SK-N-SH (cell line): Measurements from ENCODE around the gene KRTAP12-4. TPM values are rescaled to one million over a fixed set of nuclear protein-coding genes. Genes with fewer than 3 reads are reported as not detected.

Experiments
- CTCF ChIA-PET: fragments of 300-600, 350-600 bp; formaldehyde crosslinking; extraction: SDS; loops from one replicate; lab custom pipeline; 2021; lab: Yijun Ruan, JAX
- POLR2A ChIA-PET: fragments of 350-600 bp; sonication (Branson Sonifier 250); formaldehyde crosslinking; extraction: SDS; loops from one replicate; lab custom pipeline; 2020; ENCODE audit warnings: antibody characterized with exemption, inconsistent platforms; lab: Yijun Ruan, JAX
- DNase-seq: peaks from one replicate; pipeline ENCODE4 v3.0.0; 2012
- H2AFZ ChIP-seq: fragments of 200-600 bp; sonication (generic); 2 replicates; pipeline ENCODE4 v1.8.1; 2016; ENCODE audit warnings: antibody characterized with exemption, mild to moderate bottlenecking, low read depth
- H3F3A ChIP-seq: fragments of 200-600 bp; sonication (generic); replicated peaks from 2 replicates; pipeline ENCODE3; 2016; ENCODE audit warnings: antibody characterized with exemption, mild to moderate bottlenecking; ENCODE audit not compliant: insufficient read depth
- H3K27ac ChIP-seq, 2 experiments: fragments of 200-500 bp in 1 of 2; fragments of 200-600 bp in 1 of 2; sonication (Bioruptor generic) in 1 of 2; sonication (generic), shearing (Covaris generic) in 1 of 2; 2 replicates each; pipeline versions ENCODE4 v1.5.1 to v1.6.1; 2014 to 2016; ENCODE audit warnings: low read depth in 2 of 2, inconsistent platforms in 1 of 2, low read length in 1 of 2, mild to moderate bottlenecking in 1 of 2, mixed read lengths in 1 of 2
- H3K27me3 ChIP-seq: fragments of 200-600 bp; sonication (generic), shearing (Covaris generic); 2 replicates; pipeline ENCODE4 v1.6.1; 2016; ENCODE audit warnings: mixed run types; ENCODE audit not compliant: insufficient read depth
- H3K36me3 ChIP-seq, 2 experiments: fragments of 200-500 bp in 1 of 2; fragments of 200-600 bp in 1 of 2; sonication (Bioruptor generic) in 1 of 2; sonication (generic) in 1 of 2; replicated peaks in 1 of 2; 2 replicates each; pipeline versions ENCODE3 to v1.5.1; 2014 to 2016; ENCODE audit warnings: low read length in 1 of 2, mild to moderate bottlenecking in 1 of 2; ENCODE audit not compliant: insufficient read depth in 2 of 2, control insufficient read depth in 1 of 2
- H3K4me1 ChIP-seq, 2 experiments: fragments of 200-500 bp in 1 of 2; fragments of 200-600 bp in 1 of 2; sonication (Bioruptor generic) in 1 of 2; sonication (generic), shearing (Covaris generic) in 1 of 2; 2 replicates each; pipeline versions ENCODE4 v1.5.1 to v1.6.1; 2014 to 2016; ENCODE audit warnings: low read depth in 1 of 2, low read length in 1 of 2, mixed run types in 1 of 2; ENCODE audit not compliant: insufficient read depth in 2 of 2, control insufficient read depth in 1 of 2
- H3K4me2 ChIP-seq: fragments of 200-600 bp; sonication (generic), shearing (Covaris generic); 2 replicates; pipeline ENCODE4 v1.6.1; 2017; ENCODE audit warnings: mixed run types
- H3K4me3 ChIP-seq, 2 experiments: fragments of 200-500 bp in 1 of 2; fragments of 200-600 bp in 1 of 2; sonication (Bioruptor generic) in 1 of 2; sonication (generic), shearing (Covaris generic) in 1 of 2; 2 replicates each; pipeline versions ENCODE4 v1.5.1 to v1.8.1; 2014 to 2016; ENCODE audit warnings: low read depth in 2 of 2, inconsistent platforms in 1 of 2, low read length in 1 of 2, mild to moderate bottlenecking in 1 of 2, mixed read lengths in 1 of 2, moderate library complexity in 1 of 2
- H3K79me2 ChIP-seq: fragments of 200-600 bp; sonication (generic); 2 replicates; pipeline ENCODE4 v1.8.1; 2017; ENCODE audit warnings: mild to moderate bottlenecking; ENCODE audit not compliant: insufficient read depth
- H3K9ac ChIP-seq: fragments of 200-600 bp; sonication (generic); 2 replicates; pipeline ENCODE4 v1.6.1; 2017; ENCODE audit warnings: mixed run types
- H3K9me2 ChIP-seq: fragments of 200-600 bp; sonication (generic); 2 replicates; pipeline ENCODE4 v1.6.1; 2017; ENCODE audit warnings: mixed run types
- H3K9me3 ChIP-seq: fragments of 200-600 bp; sonication (generic); 2 replicates; pipeline ENCODE4 v1.6.1; 2017; ENCODE audit warnings: mixed run types, mild to moderate bottlenecking, moderate library complexity
- H4K20me1 ChIP-seq: fragments of 200-600 bp; sonication (generic); 2 replicates; pipeline ENCODE4 v1.6.1; 2017; ENCODE audit warnings: mild to moderate bottlenecking, mixed run types; ENCODE audit not compliant: insufficient read depth
- CHD2 ChIP-seq: fragments of 150-350 bp; IDR thresholded peaks from 2 replicates; pipeline ENCODE4 v1.6.1; 2018; ENCODE audit warnings: low read length; ENCODE audit not compliant: partially characterized antibody
- CTCF ChIP-seq: fragments of 200-600 bp; sonication (generic); IDR thresholded peaks from 2 replicates; pipeline ENCODE4 v1.6.1; 2017; ENCODE audit warnings: antibody characterized with exemption, mild to moderate bottlenecking, moderate library complexity
- EP300 ChIP-seq, 2 experiments: IDR thresholded peaks; 2 replicates each; pipeline versions ENCODE4 v1.4.0 to v1.6.1; 2012; ENCODE audit warnings: borderline replicate concordance in 1 of 2, low read depth in 1 of 2, low read length in 1 of 2
- EZH2phosphoT487 ChIP-seq: fragments of 200-600 bp; sonication (generic); IDR thresholded peaks from 2 replicates; pipeline ENCODE4 v1.6.1; 2017; ENCODE audit warnings: low read depth, mixed run types, mild to moderate bottlenecking, antibody characterized with exemption, moderate library complexity, borderline replicate concordance
- FOXM1 ChIP-seq: IDR thresholded peaks from 2 replicates; pipeline ENCODE4 v1.4.0; 2012; ENCODE audit warnings: low read depth, mild to moderate bottlenecking
- GABPA ChIP-seq: IDR thresholded peaks from 2 replicates; pipeline ENCODE4 v1.4.0; 2012; ENCODE audit warnings: low read depth, mild to moderate bottlenecking
- GATA2 ChIP-seq: sonication (generic); formaldehyde crosslinking; IDR thresholded peaks from 2 replicates; pipeline ENCODE4 v1.5.0; 2020; ENCODE audit warnings: mild to moderate bottlenecking, missing genetic modification reagents
- JUND ChIP-seq: IDR thresholded peaks from 2 replicates; pipeline ENCODE4 v1.4.0; 2012
- MAX ChIP-seq: IDR thresholded peaks from 2 replicates; pipeline ENCODE4 v1.4.0; 2012; ENCODE audit warnings: low read depth
- NRF1 ChIP-seq: IDR thresholded peaks from 2 replicates; pipeline ENCODE4 v1.6.1; 2012; ENCODE audit warnings: low read depth, mild to moderate bottlenecking, low read length
- SMC3 ChIP-seq: IDR thresholded peaks from 2 replicates; pipeline ENCODE4 v1.6.1; 2012; ENCODE audit warnings: low read depth, low read length, improper control_type of control experiment
- TAF1 ChIP-seq: IDR thresholded peaks from 2 replicates; pipeline ENCODE4 v1.6.1; 2012; ENCODE audit warnings: low read depth, mild to moderate bottlenecking, low read length, moderate library complexity, borderline replicate concordance
- TCF12 ChIP-seq: IDR thresholded peaks from 2 replicates; pipeline ENCODE4 v1.4.0; 2012
- TEAD4 ChIP-seq: IDR thresholded peaks from 2 replicates; pipeline ENCODE4 v1.4.0; 2012; ENCODE audit warnings: mild to moderate bottlenecking, borderline replicate concordance; ENCODE audit not compliant: insufficient read depth
- USF2 ChIP-seq: fragments of 150-350 bp; IDR thresholded peaks from 2 replicates; pipeline ENCODE4 v1.6.1; 2017; ENCODE audit warnings: antibody characterized with exemption, low read length, low read depth, borderline replicate concordance
- ZBTB33 ChIP-seq: IDR thresholded peaks from 2 replicates; pipeline ENCODE4 v1.4.0; 2012; ENCODE audit warnings: low read depth, borderline replicate concordance
- WGBS: methylation state at CpG from one replicate; pipeline ENCODE4 v1.1.6; 2017; ENCODE audit warnings: low lambda C conversion rate; 5-methylcytosine and 5-hydroxymethylcytosine counted together
- polyA plus RNA-seq, 3 experiments: library from polyadenylated mRNA; depleted of rRNA; stranded (reverse); fragments of >200 nt; gene quantifications; 2 replicates each; pipeline ENCODE4 v1.2.3, GENCODE V29; 2012

The KRTAP12-4 gene
- polyA plus RNA-seq, 1 of the 3 experiments (the other 2 are of a cell fraction), result not detected

- Histone ChIP-seq H3K4me1 (no peaks in the 10 kb centered on the region), H3F3A (no peaks in the 10 kb centered on the region), H3K9me2 (no peaks in the 10 kb centered on the region), H3K36me3 (no peaks in the 10 kb centered on the region), H3K27me3 (peaks cover 37% of the 10 kb centered on the region), H2AFZ (no peak within 1 kb of the TSS), H3K27ac (no peak within 1 kb of the TSS), H3K79me2 (no peaks in the 10 kb centered on the region), H3K4me3 (no peak within 1 kb of the TSS), H3K9me3 (no peaks in the 10 kb centered on the region), H3K9ac (no peak within 1 kb of the TSS), H4K20me1 (no peaks in the 10 kb centered on the region), H3K4me2 (no peak within 1 kb of the TSS)
- DNase-seq, result no peak
- 10% methylated on average over 15 of the region's 23 CpGs for WGBS
- ChIA-PET POLR2A (no interaction called here), CTCF (interaction anchor here (1.1 kb wide), 1 partner anchor 9 kb away, joined by 3 read pairs; no protein-coding TSS in a partner anchor)
- TF ChIP-seq TCF12 (no peak), SMC3 (no peak)
- TF ChIP-seq, all 33 proteins: peak for 0
Measured at GRCh38 chr21:44681861-44682579, 27.6 kb upstream of the KRTAP12-4 start, which contains the start of gene KRTAP12-1. Gene KRTAP12-1, minus strand, starts transcription at chr21:44682163. Its CDS starts 40 bp downstream, at chr21:44682123.

GRCh38 chr21:44681152-44681551, 26.7 kb upstream of the KRTAP12-4 start:
- ChIA-PET POLR2A (no interaction called here), CTCF (interaction anchor here (1.1 kb wide), 1 partner anchor 10 kb away, joined by 3 read pairs; no protein-coding TSS in a partner anchor)
- no peaks in the 10 kb centered on the region for H3K36me3 ChIP-seq
- H3K9ac ChIP-seq, result no peak overlapping the region
- no peaks in the 10 kb centered on the region for H3K9me3 ChIP-seq
- no peaks in the 10 kb centered on the region for H3K9me2 ChIP-seq
- H3K27me3 ChIP-seq, result peaks cover 38% of the 10 kb centered on the region
- no peak for TF ChIP-seq ZBTB33
- TF ChIP-seq TAF1, result no peak
- no peak for TF ChIP-seq SMC3
- TF ChIP-seq TEAD4, result no peak
- no peak for TF ChIP-seq GABPA
- TF ChIP-seq MAX, result no peak
- no peak for TF ChIP-seq NRF1
- no peak for TF ChIP-seq EZH2phosphoT487
- no peak for TF ChIP-seq TCF12
- TF ChIP-seq EP300 (IDR thresholded peaks at IDR 0.05; ENCODE audit: borderline replicate concordance in 1 of 2, low read depth in 1 of 2, low read length in 1 of 2), result no peak
- TF ChIP-seq JUND, result no peak
- TF ChIP-seq FOXM1, result no peak
- TF ChIP-seq CTCF, result no peak
- TF ChIP-seq GATA2 (CRISPR knock-in tag), result no peak
- TF ChIP-seq CHD2, result no peak
- no peak for TF ChIP-seq USF2
- H3K4me1 ChIP-seq, result no peaks in the 10 kb centered on the region
- no peaks in the 10 kb centered on the region for H4K20me1 ChIP-seq
- H3K79me2 ChIP-seq, result no peaks in the 10 kb centered on the region
- WGBS, result 13% methylated on average over 11 of the region's 11 CpGs
- H3F3A ChIP-seq, result no peaks in the 10 kb centered on the region
- no peak overlapping the region for H3K4me3 ChIP-seq
- H3K4me2 ChIP-seq, result no peak overlapping the region
- no peak overlapping the region for H3K27ac ChIP-seq
- no peak for DNase-seq
- no peak overlapping the region for H2AFZ ChIP-seq
